ENCODE data around the gene TRIM2.

The TRIM2 gene

DNA sequence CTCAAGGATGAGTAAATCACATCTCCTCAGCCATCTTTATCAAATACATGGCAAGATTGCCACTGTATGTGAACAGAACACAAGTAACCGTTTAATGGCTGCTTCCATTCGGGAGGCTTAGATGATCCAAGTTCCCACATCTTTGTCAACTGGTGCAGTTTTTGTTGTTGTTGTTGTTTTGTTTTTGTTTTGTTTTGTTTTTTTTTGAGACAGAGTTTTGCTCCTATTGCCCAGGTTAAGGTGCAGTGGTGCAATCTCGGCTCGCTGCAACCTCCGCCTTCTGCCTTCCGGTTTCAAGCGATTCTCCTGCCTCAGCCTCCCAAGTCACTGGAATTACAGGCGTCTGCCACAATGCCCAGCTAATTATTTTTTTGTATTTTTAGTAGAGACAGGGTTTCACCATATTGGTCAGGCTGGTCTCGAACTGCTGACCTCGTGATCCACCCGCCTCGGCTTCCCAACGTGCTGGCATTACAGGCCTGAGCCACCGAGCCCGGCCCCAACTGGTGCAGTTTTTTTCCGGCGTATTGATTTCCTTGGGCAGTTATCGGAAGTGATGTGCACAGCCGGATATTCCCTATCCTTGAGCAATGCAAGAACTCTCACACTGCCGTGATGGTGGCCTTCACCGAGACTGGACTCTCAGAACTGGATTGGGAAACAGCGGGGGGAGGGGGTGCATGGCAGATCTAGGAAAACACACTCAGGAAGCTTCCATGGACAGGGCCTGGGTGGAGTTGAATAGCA lies 29.2 kb upstream of the TRIM2 start:
- Histone ChIP-seq H3K4me3 (ENCODE audit: low read depth, low read length) (no peak overlapping the region), H3K4me2 (ENCODE audit: low read length) (no peak overlapping the region)

DNA sequence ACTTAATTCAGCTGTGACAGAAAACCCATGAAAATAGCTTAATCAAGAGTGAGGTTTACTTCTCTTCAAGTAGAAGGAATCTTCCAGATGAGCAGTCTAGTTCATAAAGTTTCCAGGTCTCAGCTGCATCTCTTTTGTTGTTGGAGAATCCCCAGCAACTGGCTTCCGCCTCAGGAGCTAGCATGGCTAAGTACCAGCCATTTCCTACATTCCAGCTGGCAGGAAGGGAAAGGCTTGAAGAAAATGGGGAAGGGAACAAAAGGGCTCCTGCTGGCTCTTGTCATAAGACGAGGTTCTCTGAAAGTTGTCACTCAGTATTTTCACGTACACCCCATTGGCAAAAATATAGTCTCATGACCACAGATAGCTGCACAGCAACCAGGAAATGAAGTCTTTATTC lies 27.3 kb upstream of the TRIM2 start:
- H3K4me1 ChIP-seq (ENCODE audit: control insufficient read depth in 1 of 2, insufficient read depth in 2 of 2, low read length in 2 of 2) = peaks cover 0 to 4% of the 10 kb centered on the region in 2 experiments
- H3K4ac ChIP-seq (ENCODE audit: low read depth, low read length) = no peak overlapping the region
- no peak overlapping the region for H3K27ac ChIP-seq (ENCODE audit: low read depth, low read length)
- H4K8ac ChIP-seq (ENCODE audit: low read depth, low read length) = no peak overlapping the region
- WGBS (ENCODE audit: extremely low coverage, insufficient coverage, insufficient read length) = no CpG with 5 or more reads among the region's 3 CpGs
- no peak overlapping the region for H4K12ac ChIP-seq (ENCODE audit: low read depth, low read length)
- no peak overlapping the region for H3K14ac ChIP-seq (ENCODE audit: low read length)
- no peak for DNase-seq
- H2BK120ac ChIP-seq (ENCODE audit: insufficient read depth, low read length, poor library complexity) = no peak overlapping the region
- H3K79me1 ChIP-seq (ENCODE audit: low read length) = no peaks in the 10 kb centered on the region
- no peak overlapping the region for H3K18ac ChIP-seq (ENCODE audit: low read length)
- no peak overlapping the region for H3K23ac ChIP-seq (ENCODE audit: low read length)
- no peak overlapping the region for H3K4me2 ChIP-seq (ENCODE audit: low read length)
- H2BK5ac ChIP-seq (ENCODE audit: low read depth, low read length, poor library complexity) = no peak overlapping the region
- no peak overlapping the region for H2BK12ac ChIP-seq (ENCODE audit: low read length)
- H3K9me3 ChIP-seq (ENCODE audit: insufficient read depth, low read depth, low read length) = no peaks in the 10 kb centered on the region
- no peak overlapping the region for H3K4me3 ChIP-seq (ENCODE audit: low read depth, low read length)
- H3K27me3 ChIP-seq (ENCODE audit: insufficient read depth, low read length) = no peaks in the 10 kb centered on the region
- no peaks in the 10 kb centered on the region for H3K79me2 ChIP-seq (ENCODE audit: control insufficient read depth, insufficient read depth, low read length, poor library complexity)
- H2AFZ ChIP-seq (ENCODE audit: insufficient read depth, low read length, poor library complexity) = no peak overlapping the region
- no peak overlapping the region for H2AK5ac ChIP-seq (ENCODE audit: low read length)
- no peaks in the 10 kb centered on the region for H3K36me3 ChIP-seq (ENCODE audit: control insufficient read depth in 1 of 2, insufficient read depth in 2 of 2, low read length in 2 of 2)
- H3K9ac ChIP-seq (ENCODE audit: low read length) = no peak overlapping the region
- no peak overlapping the region for H4K91ac ChIP-seq (ENCODE audit: low read depth, low read length)

More for the DNA sequence above, 29.2 kb upstream of the TRIM2 start:
- Histone ChIP-seq H3K23ac (ENCODE audit: low read length) (no peak overlapping the region), H3K36me3 (ENCODE audit: control insufficient read depth in 1 of 2, insufficient read depth in 2 of 2, low read length in 2 of 2) (no peaks in the 10 kb centered on the region), H2BK5ac (ENCODE audit: low read depth, low read length, poor library complexity) (no peak overlapping the region), H2BK120ac (ENCODE audit: insufficient read depth, low read length, poor library complexity) (no peak overlapping the region), H3K27me3 (ENCODE audit: insufficient read depth, low read length) (no peaks in the 10 kb centered on the region), H3K79me2 (ENCODE audit: control insufficient read depth, insufficient read depth, low read length, poor library complexity) (no peaks in the 10 kb centered on the region), H3K14ac (ENCODE audit: low read length) (no peak overlapping the region), H4K12ac (ENCODE audit: low read depth, low read length) (no peak overlapping the region), H2AFZ (ENCODE audit: insufficient read depth, low read length, poor library complexity) (no peak overlapping the region), H2BK12ac (ENCODE audit: low read length) (no peak overlapping the region), H3K18ac (ENCODE audit: low read length) (no peak overlapping the region), H3K4ac (ENCODE audit: low read depth, low read length) (no peak overlapping the region), H4K91ac (ENCODE audit: low read depth, low read length) (no peak overlapping the region), H3K9me3 (ENCODE audit: insufficient read depth, low read depth, low read length) (no peaks in the 10 kb centered on the region), H3K79me1 (ENCODE audit: low read length) (no peaks in the 10 kb centered on the region), H3K4me1 (ENCODE audit: control insufficient read depth in 1 of 2, insufficient read depth in 2 of 2, low read length in 2 of 2) (no peaks in the 10 kb centered on the region), H3K9ac (ENCODE audit: low read length) (no peak overlapping the region), H3K27ac (ENCODE audit: low read depth, low read length) (no peak overlapping the region), H4K8ac (ENCODE audit: low read depth, low read length) (no peak overlapping the region), H2AK5ac (ENCODE audit: low read length) (no peak overlapping the region)
- no CpG with 5 or more reads among the region's 22 CpGs for WGBS (ENCODE audit: extremely low coverage, insufficient coverage, insufficient read length)
- DNase-seq = no peak

DNA sequence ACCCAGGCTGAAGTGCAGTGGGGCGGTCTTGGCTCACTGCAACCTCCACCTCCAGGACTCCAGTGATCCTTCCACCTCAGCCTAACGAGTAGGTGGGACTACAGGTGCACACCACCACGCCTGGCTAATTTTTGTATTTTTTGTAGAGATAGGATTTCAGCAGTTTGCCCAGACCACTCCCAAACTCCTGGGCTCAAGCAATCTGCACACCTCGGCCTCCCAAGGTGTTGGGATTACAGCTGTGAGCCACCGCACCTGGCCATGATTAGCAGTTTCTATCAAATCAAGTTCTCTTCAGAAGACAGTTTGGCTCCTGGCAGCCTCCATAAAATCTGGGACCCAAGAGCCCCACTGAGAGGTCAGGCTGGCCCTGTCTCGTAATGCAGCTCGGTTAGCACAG lies 26.4 kb upstream of the TRIM2 start:
- H2AK5ac ChIP-seq (ENCODE audit: low read length) = no peak overlapping the region
- H3K27ac ChIP-seq (ENCODE audit: low read depth, low read length) = no peak overlapping the region
- no peak overlapping the region for H3K23ac ChIP-seq (ENCODE audit: low read length)
- no peak overlapping the region for H4K8ac ChIP-seq (ENCODE audit: low read depth, low read length)
- no peak overlapping the region for H2BK12ac ChIP-seq (ENCODE audit: low read length)
- no peak overlapping the region for H3K14ac ChIP-seq (ENCODE audit: low read length)
- no peaks in the 10 kb centered on the region for H3K36me3 ChIP-seq (ENCODE audit: control insufficient read depth in 1 of 2, insufficient read depth in 2 of 2, low read length in 2 of 2)
- H3K79me1 ChIP-seq (ENCODE audit: low read length) = no peaks in the 10 kb centered on the region
- peaks cover 0 to 4% of the 10 kb centered on the region in 2 experiments for H3K4me1 ChIP-seq (ENCODE audit: control insufficient read depth in 1 of 2, insufficient read depth in 2 of 2, low read length in 2 of 2)
- no peak overlapping the region for H2AFZ ChIP-seq (ENCODE audit: insufficient read depth, low read length, poor library complexity)
- no peak overlapping the region for H3K18ac ChIP-seq (ENCODE audit: low read length)
- H3K79me2 ChIP-seq (ENCODE audit: control insufficient read depth, insufficient read depth, low read length, poor library complexity) = no peaks in the 10 kb centered on the region
- H3K9ac ChIP-seq (ENCODE audit: low read length) = no peak overlapping the region
- no peak overlapping the region for H3K4ac ChIP-seq (ENCODE audit: low read depth, low read length)
- H3K27me3 ChIP-seq (ENCODE audit: insufficient read depth, low read length) = no peaks in the 10 kb centered on the region
- no CpG with 5 or more reads among the region's 7 CpGs for WGBS (ENCODE audit: extremely low coverage, insufficient coverage, insufficient read length)
- no peak overlapping the region for H4K12ac ChIP-seq (ENCODE audit: low read depth, low read length)
- DNase-seq = no peak
- H3K4me3 ChIP-seq (ENCODE audit: low read depth, low read length) = no peak overlapping the region
- no peak overlapping the region for H2BK5ac ChIP-seq (ENCODE audit: low read depth, low read length, poor library complexity)
- no peak overlapping the region for H2BK120ac ChIP-seq (ENCODE audit: insufficient read depth, low read length, poor library complexity)
- H4K91ac ChIP-seq (ENCODE audit: low read depth, low read length) = no peak overlapping the region
- no peak overlapping the region for H3K4me2 ChIP-seq (ENCODE audit: low read length)
- no peaks in the 10 kb centered on the region for H3K9me3 ChIP-seq (ENCODE audit: insufficient read depth, low read depth, low read length)

DNA sequence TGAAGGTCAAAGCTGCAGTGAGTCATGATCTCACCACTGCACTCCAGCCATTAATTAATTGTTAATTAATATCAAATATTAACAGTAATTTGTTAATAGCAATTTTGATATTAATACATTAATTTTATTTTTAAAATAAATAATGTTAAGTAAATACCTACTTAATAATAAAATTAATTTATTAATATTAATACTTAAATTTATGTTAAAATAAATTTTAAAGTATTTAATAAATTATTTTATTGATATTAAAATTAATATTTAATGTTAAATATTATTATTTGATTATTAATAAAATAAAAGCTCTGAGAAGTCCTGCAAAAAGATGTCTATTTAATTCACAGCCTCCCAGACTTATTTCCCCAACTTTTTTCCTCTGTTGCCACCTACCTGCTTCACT lies 25.1 kb upstream of the TRIM2 start:
- no peak overlapping the region for H3K4me2 ChIP-seq (ENCODE audit: low read length)
- no peak overlapping the region for H3K9ac ChIP-seq (ENCODE audit: low read length)
- no peaks in the 10 kb centered on the region for H3K27me3 ChIP-seq (ENCODE audit: insufficient read depth, low read length)
- no peaks in the 10 kb centered on the region for H3K79me2 ChIP-seq (ENCODE audit: control insufficient read depth, insufficient read depth, low read length, poor library complexity)
- no peak overlapping the region for H3K14ac ChIP-seq (ENCODE audit: low read length)
- H2BK5ac ChIP-seq (ENCODE audit: low read depth, low read length, poor library complexity) = no peak overlapping the region
- no peak overlapping the region for H3K4ac ChIP-seq (ENCODE audit: low read depth, low read length)
- no peak overlapping the region for H4K12ac ChIP-seq (ENCODE audit: low read depth, low read length)
- peaks cover 0 to 4% of the 10 kb centered on the region in 2 experiments for H3K4me1 ChIP-seq (ENCODE audit: control insufficient read depth in 1 of 2, insufficient read depth in 2 of 2, low read length in 2 of 2)
- no peaks in the 10 kb centered on the region for H3K36me3 ChIP-seq (ENCODE audit: control insufficient read depth in 1 of 2, insufficient read depth in 2 of 2, low read length in 2 of 2)
- no peak for DNase-seq
- H4K8ac ChIP-seq (ENCODE audit: low read depth, low read length) = no peak overlapping the region
- H3K79me1 ChIP-seq (ENCODE audit: low read length) = no peaks in the 10 kb centered on the region
- H3K9me3 ChIP-seq (ENCODE audit: insufficient read depth, low read depth, low read length) = no peaks in the 10 kb centered on the region
- H2AK5ac ChIP-seq (ENCODE audit: low read length) = no peak overlapping the region
- no peak overlapping the region for H2BK12ac ChIP-seq (ENCODE audit: low read length)
- H3K4me3 ChIP-seq (ENCODE audit: low read depth, low read length) = no peak overlapping the region
- H4K91ac ChIP-seq (ENCODE audit: low read depth, low read length) = no peak overlapping the region
- no peak overlapping the region for H2BK120ac ChIP-seq (ENCODE audit: insufficient read depth, low read length, poor library complexity)
- no peak overlapping the region for H2AFZ ChIP-seq (ENCODE audit: insufficient read depth, low read length, poor library complexity)
- H3K23ac ChIP-seq (ENCODE audit: low read length) = no peak overlapping the region
- no peak overlapping the region for H3K18ac ChIP-seq (ENCODE audit: low read length)
- H3K27ac ChIP-seq (ENCODE audit: low read depth, low read length) = no peak overlapping the region

Measured in trophoblast cell (in vitro differentiated cells and primary cell).